ENCODE measurements around the gene C16orf96. TPM values are rescaled to one million over a fixed set of nuclear protein-coding genes. Genes with fewer than 3 reads are reported as not detected.
A peak's percentile ranks its signal among the peaks of the same experiment; 100 is the strongest.

C16orf96 gene
- total and polyA plus RNA-seq, 2 of the 13 experiments (the other 11 are each of a cell fraction or from before 2014, with no cell fraction given), result 0.03 TPM; not detected in 1

GRCh38 chr16:4624015-4624826, 68.1 kb downstream of the C16orf96 start, which contains the start of gene MGRN1 (continued):
- TF ChIP-seq GLMP (CRISPR knock-in tag; IDR thresholded peaks at IDR 0.05; ENCODE audit: borderline replicate concordance) (no peak), MYC (CRISPR knock-in tag; IDR thresholded peaks at IDR 0.05; ENCODE audit: borderline replicate concordance) (peak; percentile 25; the same call in 1 of the 2 replicates), SP4 (CRISPR knock-in tag; IDR thresholded peaks at IDR 0.05) (peak; percentile 85; the same call in 1 of the 2 replicates), ZNF18 (CRISPR knock-in tag; IDR thresholded peaks at IDR 0.05; ENCODE audit: insufficient replicate concordance) (peak; percentile 18), ARNT2 (CRISPR knock-in tag; IDR thresholded peaks at IDR 0.05; ENCODE audit: low read depth) (no peak; the same call in 1 of the 2 replicates), PRDM10 (CRISPR knock-in tag; IDR thresholded peaks at IDR 0.05; ENCODE audit: low read depth) (peak; percentile 99), IKZF5 (CRISPR knock-in tag; IDR thresholded peaks at IDR 0.05) (0 out of 2 replicates have a peak, but pooled peaks have one; percentile 46), GATAD1 (CRISPR knock-in tag; IDR thresholded peaks at IDR 0.05) (peak; percentile 70), NONO (IDR thresholded peaks at IDR 0.05) (no peak), NONO (CRISPR knock-in tag; conservative IDR thresholded peaks at IDR 0.05) (no peak; the same call in 1 of the 2 replicates), RFX1 (IDR thresholded peaks at IDR 0.05) (no peak), KAT7 (CRISPR knock-in tag; IDR thresholded peaks at IDR 0.05; ENCODE audit: borderline replicate concordance) (no peak), KLF11 (CRISPR knock-in tag; IDR thresholded peaks at IDR 0.05) (0 out of 2 replicates have a peak, but pooled peaks have one; percentile 52), ZNF337 (CRISPR knock-in tag; IDR thresholded peaks at IDR 0.05; ENCODE audit: borderline replicate concordance, low read depth) (no peak), ZGPAT (CRISPR knock-in tag; IDR thresholded peaks at IDR 0.05) (peak; percentile 53; the same call in 1 of the 2 replicates), ZNF816 (CRISPR knock-in tag; IDR thresholded peaks at IDR 0.05; ENCODE audit: borderline replicate concordance) (peak; percentile 71; the same call in 1 of the 2 replicates), ZNF709 (CRISPR knock-in tag; IDR thresholded peaks at IDR 0.05) (0 out of 2 replicates have a peak, but pooled peaks have one; percentile 29), PLRG1 (conservative IDR thresholded peaks at IDR 0.05) (no peak), HDAC2 (CRISPR knock-in tag; IDR thresholded peaks at IDR 0.05) (peak; percentile 48; the same call in 1 of the 2 replicates), TRIM24 (CRISPR knock-in tag; IDR thresholded peaks at IDR 0.05) (no peak), ZNF557 (CRISPR knock-in tag; IDR thresholded peaks at IDR 0.05) (no peak)

Data from HepG2 (cell line).